Gastrocnemius medialis (tissue), 4 donors: Measurements from ENCODE around the gene RIMKLB.

Experiments
- CTCF ChIP-seq, 5 experiments: fragments of 450-650 bp in 3 of 5; fragments of 200-600 bp in 2 of 5; sonication (generic) in 2 of 5; IDR thresholded peaks in 4 of 5; conservative IDR thresholded peaks in 1 of 5; 1 replicate in 4 of 5; 2 replicates in 1 of 5; pipeline ENCODE4 v1.5.1; 2016 to 2019; ENCODE audit warnings: antibody characterized with exemption in 5 of 5, mild to moderate bottlenecking in 3 of 5, moderate library complexity in 3 of 5
- POLR2A ChIP-seq, 2 donors: fragments of 450-650 bp; IDR thresholded peaks; one replicate each; pipeline ENCODE4 v1.6.1; 2017; ENCODE audit warnings: antibody characterized with exemption in 2 of 2, mild to moderate bottlenecking in 2 of 2, moderate library complexity in 2 of 2

DNA sequence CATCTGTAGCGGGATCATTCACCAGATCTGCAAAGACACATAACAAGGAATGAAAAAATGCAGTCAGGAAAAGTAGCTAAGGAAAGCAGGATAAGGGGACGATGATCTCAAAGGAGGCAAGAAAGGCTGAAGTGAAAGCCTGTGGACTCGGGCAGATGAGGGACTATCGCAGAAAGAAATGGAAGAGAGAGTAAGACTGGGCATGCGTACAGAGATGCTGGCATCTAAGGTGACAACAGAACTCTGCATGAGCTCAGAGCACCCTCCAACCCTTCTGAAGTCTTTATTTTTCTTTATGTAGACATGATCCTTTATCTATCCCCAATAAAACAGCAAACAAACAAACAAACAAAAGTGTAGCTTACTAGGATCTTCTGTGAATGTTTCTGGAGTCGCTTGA is 42.4 kb upstream of the RIMKLB start:
- no peak for TF ChIP-seq CTCF (IDR thresholded peaks at IDR 0.05 in 4 of 5, conservative IDR thresholded peaks at IDR 0.05 in 1 of 5)
- no peak for TF ChIP-seq POLR2A (IDR thresholded peaks at IDR 0.05)
